ENCODE results near the gene PARD3B.
A peak's percentile ranks its signal among the peaks of the same experiment; 100 is the strongest.

DNA sequence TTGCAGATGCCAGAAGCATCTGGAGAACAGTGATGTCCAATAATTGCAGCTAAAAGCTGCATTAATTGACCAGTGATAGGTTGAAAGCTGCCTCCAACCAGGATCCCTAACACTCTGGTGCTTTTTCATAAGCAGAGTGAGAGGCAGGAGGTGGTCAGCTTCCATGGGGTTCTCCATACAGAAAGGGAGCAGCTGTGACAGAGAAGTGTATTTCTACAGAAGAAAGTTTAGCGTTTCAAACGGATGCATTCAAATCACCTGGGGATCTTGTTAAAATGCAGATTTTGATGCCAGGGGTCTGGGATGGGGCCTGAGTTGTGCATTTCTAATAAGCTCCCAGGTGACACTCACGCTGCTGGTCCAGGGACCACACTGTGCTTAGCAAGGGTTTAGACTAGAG, 920.5 kb downstream of the PARD3B start:
- TF ChIP-seq, protein P1, sequence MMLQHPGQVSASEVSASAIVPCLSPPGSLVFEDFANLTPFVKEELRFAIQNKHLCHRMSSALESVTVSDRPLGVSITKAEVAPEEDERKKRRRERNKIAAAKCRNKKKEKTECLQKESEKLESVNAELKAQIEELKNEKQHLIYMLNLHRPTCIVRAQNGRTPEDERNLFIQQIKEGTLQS (IDR thresholded peaks at IDR 0.05; ENCODE audit: insufficient read depth, low read depth, low read length) = no peak
- TF ChIP-seq SP2 (IDR thresholded peaks at IDR 0.05; ENCODE audit: low read length) (no peak), CTCF (IDR thresholded peaks at IDR 0.05; ENCODE audit: control extremely low read depth in 1 of 3, insufficient read depth in 1 of 3, low read depth in 1 of 3, low read length in 3 of 3) (no peak), SRF (IDR thresholded peaks at IDR 0.05; ENCODE audit: low read depth, low read length) (no peak), HDAC2 (IDR thresholded peaks at IDR 0.05; ENCODE audit: borderline replicate concordance in 1 of 2, low read depth in 2 of 2, low read length in 2 of 2) (peak in 1 of 2 experiments; percentile 70; a peak in 1 of 4 replicates), TAF1 (IDR thresholded peaks at IDR 0.05; ENCODE audit: low read depth, low read length) (no peak), RFX5 (IDR thresholded peaks at IDR 0.05; ENCODE audit: borderline replicate concordance, low read depth, low read length) (no peak), SUZ12 (IDR thresholded peaks at IDR 0.05; ENCODE audit: low read length) (no peak), EP300 (IDR thresholded peaks at IDR 0.05; ENCODE audit: borderline replicate concordance in 1 of 2, low read depth in 2 of 2, low read length in 2 of 2) (peak in 1 of 2 experiments; percentile 69; a peak in 1 of 3 replicates), EGR1 (IDR thresholded peaks at IDR 0.05; ENCODE audit: borderline replicate concordance, low read depth, low read length) (no peak), CHD1 (IDR thresholded peaks at IDR 0.05; ENCODE audit: low read depth, low read length) (no peak), POLR2A (IDR thresholded peaks at IDR 0.05; ENCODE audit: control extremely low read depth in 1 of 2, low read depth in 2 of 2, low read length in 2 of 2) (no peak)

All from H1 (cell line).